Cardiac muscle cell (in vitro differentiated cells and primary cell): ENCODE data around the gene CCDC120. TPM values are rescaled to one million over a fixed set of nuclear protein-coding genes. Genes with fewer than 3 reads are reported as not detected.

Experiments
- DNase-seq, 2 donors: peaks; one replicate each; pipeline versions ENCODE4 v3.0.0 to v3.0.0-alpha.2; 2010 to 2017; ENCODE audit warnings: low read depth in 1 of 2, low spot score in 1 of 2
- H3K27ac ChIP-seq: fragments of 200-600 bp; sonication (generic); 2 replicates; pipeline ENCODE4 v1.5.1; 2016
- H3K27me3 ChIP-seq: fragments of 200-600 bp; sonication (generic); 2 replicates; pipeline ENCODE4 v1.6.0; 2016; ENCODE audit warnings: control low read depth
- H3K36me3 ChIP-seq: fragments of 200-600 bp; sonication (generic); 2 replicates; pipeline ENCODE4 v1.5.1; 2016; ENCODE audit warnings: control low read depth
- H3K4me1 ChIP-seq: fragments of 200-600 bp; sonication (generic); 2 replicates; pipeline ENCODE4 v1.8.1; 2017; ENCODE audit warnings: low read depth, mild to moderate bottlenecking, mixed run types
- H3K4me3 ChIP-seq: fragments of 200-600 bp; sonication (generic); 2 replicates; pipeline ENCODE4 v1.5.1; 2016; ENCODE audit warnings: mild to moderate bottlenecking
- H3K9me3 ChIP-seq: fragments of 200-600 bp; sonication (generic); 2 replicates; pipeline ENCODE4 v1.5.1; 2017; ENCODE audit warnings: low read depth, mild to moderate bottlenecking, control low read depth
- CTCF ChIP-seq: IDR thresholded peaks from 2 replicates; pipeline ENCODE4 v1.5.1; 2012; ENCODE audit warnings: low read depth, mild to moderate bottlenecking, low read length
- polyA plus RNA-seq: library from polyadenylated mRNA; unstranded; fragments of >200 nt; fragmentation: Nextera tagmentation; extraction: Ambion mirVana; gene quantifications from 2 replicates; pipeline ENCODE4 v1.2.1, GENCODE V29; 2016
- total RNA-seq: library from RNA; depleted of rRNA; stranded (reverse); fragments of >200 nt; gene quantifications from 2 replicates; pipeline ENCODE4 v1.2.3, GENCODE V29; 2016

Gene CCDC120
- total and polyA plus RNA-seq, 2 experiments from 2014 or later = 5.4 to 7.8 TPM

DNA sequence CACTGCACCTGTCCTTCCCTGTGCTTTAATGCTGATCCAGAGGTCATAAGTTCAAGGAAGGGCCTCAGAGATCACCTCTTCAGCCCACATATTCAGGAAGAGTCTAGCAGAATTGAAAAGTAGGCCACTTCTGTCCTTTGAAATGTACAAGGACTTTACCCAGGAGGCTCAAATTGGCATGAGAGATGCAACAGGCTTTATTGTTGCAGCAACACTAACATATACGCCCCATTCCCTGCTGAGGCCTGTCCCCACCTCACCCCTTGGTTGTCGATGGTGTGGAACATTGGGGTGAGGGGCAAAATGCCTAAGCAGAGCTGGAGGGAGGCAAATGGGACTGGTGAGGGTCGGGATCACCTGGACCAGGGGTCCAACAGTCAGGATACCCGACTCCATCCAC is 12.2 kb downstream of the CCDC120 start:
- no peak for TF ChIP-seq CTCF
- H3K4me3 ChIP-seq = no peak overlapping the region
- H3K27ac ChIP-seq = no peak overlapping the region
- no peak for DNase-seq
- no peaks in the 10 kb centered on the region for H3K27me3 ChIP-seq
- no peaks in the 10 kb centered on the region for H3K36me3 ChIP-seq
- no peaks in the 10 kb centered on the region for H3K4me1 ChIP-seq
- H3K9me3 ChIP-seq = no peaks in the 10 kb centered on the region

- no peak overlapping the region for H3K27ac ChIP-seq
Observed at GRCh38 chrX:49071877-49072711, 13.3 kb downstream of the CCDC120 start.

GRCh38 chrX:49072712-49073095 is 13.9 kb downstream of the CCDC120 start:
- no peaks in the 10 kb centered on the region for H3K9me3 ChIP-seq

More at GRCh38 chrX:49071877-49072711, 13.3 kb downstream of the CCDC120 start:
- Histone ChIP-seq H3K9me3 (no peaks in the 10 kb centered on the region), H3K27me3 (no peaks in the 10 kb centered on the region), H3K4me3 (no peak overlapping the region), H3K4me1 (no peaks in the 10 kb centered on the region), H3K36me3 (no peaks in the 10 kb centered on the region)
- DNase-seq = peak in 1 of 2 donors; percentile 91
- no peak for TF ChIP-seq CTCF

DNA sequence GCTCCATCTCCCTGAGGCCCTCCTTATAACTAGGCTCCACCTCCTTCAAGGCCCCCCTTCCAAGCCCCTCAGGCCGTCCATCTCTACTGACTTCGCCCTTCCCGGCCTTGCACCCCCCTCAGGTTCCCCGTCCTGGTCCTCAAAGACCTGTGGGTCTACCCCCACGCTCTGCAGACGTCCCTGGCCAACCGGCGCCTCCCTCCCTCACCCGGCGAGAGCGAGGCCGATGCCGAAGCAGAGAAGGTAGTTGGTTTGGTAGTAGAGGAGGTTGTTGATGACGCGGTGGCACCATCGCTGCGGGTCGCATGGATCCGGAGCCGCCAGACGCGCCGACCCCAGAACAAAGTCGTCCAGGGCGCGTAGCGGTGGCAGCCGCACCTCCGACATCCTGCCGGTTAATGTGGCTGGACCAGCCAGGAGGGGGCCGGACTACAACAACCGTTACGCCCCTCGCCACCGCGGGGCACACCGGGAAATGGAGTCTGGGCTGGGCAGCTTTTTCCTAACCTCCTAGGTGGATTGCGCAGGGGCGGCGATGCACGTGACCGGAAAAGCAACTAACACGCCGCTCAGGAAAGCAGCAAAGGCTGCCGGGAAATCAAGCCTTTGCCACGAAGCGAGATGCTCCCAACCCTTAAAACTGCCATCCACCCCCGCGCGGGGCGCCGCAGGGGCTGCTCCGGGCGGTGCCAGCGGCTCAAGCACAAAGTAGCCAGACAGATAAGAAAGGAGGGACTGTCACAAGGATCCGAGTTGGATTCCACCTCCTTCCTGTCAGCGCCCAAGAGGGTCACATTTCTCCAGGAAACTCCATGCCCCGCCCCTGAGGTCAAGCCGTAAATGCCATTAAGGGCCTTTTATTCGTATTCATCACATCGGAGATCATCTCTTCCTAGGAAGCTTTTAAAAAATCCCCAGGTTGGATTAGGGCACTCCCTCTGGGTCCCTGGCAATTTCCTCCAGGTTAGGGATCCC is 15.1 kb downstream of the CCDC120 start, which contains the start of gene PRAF2:
Gene PRAF2, minus strand, starts transcription at position 402 of the 975 bp plus-strand sequence. Its CDS starts 15 bp downstream, at position 387.
- no peak for TF ChIP-seq CTCF
- H3K4me1 ChIP-seq = no peaks in the 10 kb centered on the region
- no peaks in the 10 kb centered on the region for H3K9me3 ChIP-seq
- DNase-seq = peak; percentile 92 to 93
- peak within 1 kb of the TSS; percentile 65 for H3K27ac ChIP-seq
- peak within 1 kb of the TSS; percentile 52 for H3K4me3 ChIP-seq
- H3K27me3 ChIP-seq = no peaks in the 10 kb centered on the region
- no peaks in the 10 kb centered on the region for H3K36me3 ChIP-seq

More at GRCh38 chrX:49072712-49073095, 13.9 kb downstream of the CCDC120 start:
- Histone ChIP-seq H3K4me3 (no peak overlapping the region), H3K36me3 (no peaks in the 10 kb centered on the region), H3K27ac (no peak overlapping the region), H3K4me1 (no peaks in the 10 kb centered on the region), H3K27me3 (no peaks in the 10 kb centered on the region)
- no peak for TF ChIP-seq CTCF
- no peak for DNase-seq

- H3K4me1 ChIP-seq = no peaks in the 10 kb centered on the region
- H3K4me3 ChIP-seq = no peak overlapping the region
- H3K27me3 ChIP-seq = no peaks in the 10 kb centered on the region
- no peak for TF ChIP-seq CTCF
- DNase-seq = no peak
- no peak overlapping the region for H3K27ac ChIP-seq
- no peaks in the 10 kb centered on the region for H3K36me3 ChIP-seq
- H3K9me3 ChIP-seq = no peaks in the 10 kb centered on the region
Observed at GRCh38 chrX:49075347-49075746, 16.5 kb downstream of the CCDC120 start.
